DMS 273 (cell line): ENCODE measurements around the gene JAK2.
"Not testable (repeated sequence)": the region's sequence is repeated elsewhere in the genome, so short reads cannot be mapped to it uniquely, and the experiment has no call there.

Source experiments
- DNase-seq: peaks from one replicate; lab custom pipeline; 2025; ENCODE audit not compliant: unreplicated experiment; lab: John Stamatoyannopoulos, UW

Gene JAK2

DNA sequence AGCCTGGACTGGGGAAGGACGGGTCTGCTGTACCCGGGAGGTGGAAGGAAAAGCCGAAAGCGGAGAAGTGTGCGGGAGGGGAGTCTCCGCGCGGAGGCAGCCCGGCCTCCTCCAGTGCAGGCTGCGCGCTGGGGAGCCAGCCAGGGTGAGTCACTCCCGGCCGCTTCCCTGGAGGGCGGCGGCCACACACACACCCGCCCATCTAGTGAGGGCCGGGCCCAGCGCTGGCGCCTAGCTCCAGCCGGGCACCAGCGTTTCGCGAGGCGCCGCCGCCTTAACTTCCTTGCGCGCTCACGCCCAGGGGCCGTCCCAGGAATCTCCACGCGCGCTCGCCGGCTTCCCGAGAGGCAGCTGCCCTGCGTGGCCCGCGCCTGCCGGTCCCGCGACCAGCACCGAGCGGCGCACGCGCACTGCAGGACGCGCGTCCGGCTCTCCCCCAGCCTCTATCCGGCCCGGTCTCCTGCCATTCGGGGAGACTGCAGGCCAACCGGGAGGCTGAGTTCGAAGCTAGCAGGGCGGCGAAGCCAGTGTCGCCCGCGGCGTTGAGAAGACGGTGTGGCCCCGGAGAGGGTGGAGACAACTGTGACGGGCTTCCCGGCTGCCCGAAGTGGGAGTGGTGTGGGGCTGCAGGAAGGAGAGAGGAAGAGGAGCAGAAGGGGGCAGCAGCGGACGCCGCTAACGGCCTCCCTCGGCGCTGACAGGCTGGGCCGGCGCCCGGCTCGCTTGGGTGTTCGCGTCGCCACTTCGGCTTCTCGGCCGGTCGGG lies at the start of gene JAK2:
Gene JAK2, plus strand, starts transcription at position 652 of the 765 bp plus-strand sequence. CDS start 36,716 bp downstream, outside the sequence.
- peak; percentile 92 for DNase-seq

DNA sequence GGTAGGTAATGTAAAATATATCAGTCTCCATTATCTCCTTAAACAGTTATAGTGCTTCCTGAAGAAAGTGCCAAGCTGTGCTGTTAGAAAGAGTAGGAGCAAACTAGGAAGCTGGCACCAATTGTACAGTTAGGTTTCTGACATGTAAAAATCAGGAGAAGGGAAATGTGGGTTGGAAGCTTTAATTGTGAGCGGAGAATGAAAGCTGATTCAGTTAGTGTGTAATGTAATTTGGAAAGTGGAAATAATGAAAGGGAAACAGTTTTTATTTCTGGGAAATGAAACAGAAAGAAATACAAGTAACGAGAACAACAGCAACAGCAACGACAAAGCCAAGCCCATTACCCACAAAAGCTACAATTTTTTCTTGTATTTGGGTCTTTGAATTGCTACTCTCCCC lies 48.8 kb upstream of the JAK2 start:
- no peak for DNase-seq

DNA sequence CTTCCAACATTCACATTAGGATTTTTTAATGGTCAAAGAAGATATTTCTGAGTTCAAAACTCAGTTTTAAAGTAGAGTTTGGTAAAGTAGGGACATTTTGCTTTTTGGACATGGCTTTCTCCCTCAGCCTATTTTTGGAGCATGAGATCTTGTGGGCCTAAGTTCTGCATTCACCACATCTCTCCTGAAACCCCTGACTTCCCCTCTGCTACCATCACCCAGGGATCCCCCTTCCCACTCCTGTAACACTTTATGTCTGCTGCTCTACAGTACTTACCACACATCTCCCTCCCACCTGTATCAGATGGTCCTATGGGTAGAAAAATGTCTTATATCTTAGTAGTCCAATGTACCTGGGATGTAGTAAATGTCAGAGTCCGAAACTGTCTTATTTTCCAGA lies 48.2 kb upstream of the JAK2 start:
- DNase-seq: no peak

DNA sequence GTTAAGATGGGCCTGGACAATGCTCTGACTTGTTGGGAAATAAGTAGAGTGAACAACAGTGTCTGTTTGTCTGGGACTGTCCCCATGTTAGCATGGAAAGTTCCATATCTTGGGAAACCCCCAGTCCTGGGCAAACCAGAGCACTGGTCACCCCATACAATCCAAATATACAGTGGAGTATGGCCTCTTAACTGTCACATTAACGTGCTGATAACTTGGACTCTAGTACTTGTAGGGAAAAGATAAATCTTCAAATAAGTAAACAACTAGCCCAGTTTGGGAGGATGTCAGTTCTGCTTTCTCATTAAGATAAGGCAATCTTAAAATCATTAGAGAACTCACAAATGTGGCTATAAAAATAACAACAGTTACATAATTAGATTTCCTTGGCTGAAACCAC lies 47.6 kb upstream of the JAK2 start:
- DNase-seq: no peak

DNA sequence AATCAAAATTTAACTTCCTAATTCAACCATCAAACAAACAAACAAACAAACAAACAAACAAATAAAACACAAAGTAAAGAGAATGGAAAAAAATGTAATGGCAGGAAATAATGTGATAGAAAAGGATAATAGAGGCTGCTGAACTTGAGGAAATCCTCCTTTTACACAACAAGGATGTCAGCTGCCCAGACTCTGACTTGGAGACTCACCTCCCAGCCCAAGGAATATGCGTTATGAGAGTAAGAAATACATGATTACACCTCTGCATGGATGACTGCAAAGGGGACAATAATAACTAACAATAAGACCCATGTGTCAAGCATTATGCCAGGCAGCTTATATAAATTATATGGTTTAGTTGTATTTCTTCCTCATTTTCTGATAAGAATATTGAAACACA lies 46.6 kb upstream of the JAK2 start:
- no peak for DNase-seq

DNA sequence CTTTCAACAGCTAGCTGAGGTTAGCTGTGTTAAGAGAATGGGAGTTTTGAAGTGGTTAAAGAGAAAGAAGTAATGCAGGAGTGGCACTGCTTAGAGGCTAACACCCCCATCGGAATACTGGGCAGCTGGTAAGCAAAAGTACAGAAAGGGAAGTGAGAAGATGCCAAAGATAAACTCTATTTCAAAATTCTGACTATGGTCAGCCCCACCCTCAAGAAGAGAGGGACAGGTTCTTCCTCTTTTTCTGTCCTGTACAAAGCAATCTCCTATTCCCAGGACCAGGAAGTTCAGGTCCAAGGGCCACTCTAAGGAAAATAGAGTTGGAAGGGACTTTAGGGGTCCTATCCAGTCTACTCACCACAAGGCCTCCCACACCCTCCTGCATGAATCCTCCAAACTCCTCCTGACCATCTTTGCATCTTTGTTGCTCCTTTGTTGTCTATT lies 45.9 kb upstream of the JAK2 start:
- no peak for DNase-seq

DNA sequence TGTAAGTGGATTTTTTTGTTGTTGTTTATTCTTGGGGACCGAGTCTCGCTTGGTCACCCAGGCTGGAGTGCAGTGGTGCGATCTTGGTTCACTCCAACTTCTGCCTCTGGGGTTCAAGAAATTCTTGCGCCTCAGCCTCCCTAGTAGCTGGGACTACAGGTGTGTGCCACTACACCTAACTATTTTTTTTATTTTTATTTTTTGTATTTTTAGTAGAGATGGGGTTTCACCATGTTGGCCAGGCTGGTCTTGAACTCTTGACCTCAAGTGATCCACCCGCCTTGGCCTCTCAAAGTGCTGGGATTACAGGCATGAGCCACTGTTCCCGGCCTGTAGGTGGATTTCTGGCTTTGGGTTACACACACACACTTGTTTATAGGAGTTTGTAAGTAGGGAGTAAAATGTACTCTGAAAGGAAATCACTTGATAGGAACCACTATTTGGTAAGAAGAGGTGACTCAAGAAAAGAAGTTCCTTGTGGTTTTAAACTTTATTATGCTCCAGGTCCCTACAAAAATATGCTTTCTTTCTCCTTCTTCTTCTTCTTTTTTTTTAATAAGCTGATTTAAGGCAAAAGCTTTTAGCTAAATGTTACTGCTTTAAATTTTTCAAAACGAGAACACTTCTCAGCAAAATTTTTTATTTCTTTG lies 42.9 kb upstream of the JAK2 start:
- not testable (repeated sequence) for DNase-seq

DNA sequence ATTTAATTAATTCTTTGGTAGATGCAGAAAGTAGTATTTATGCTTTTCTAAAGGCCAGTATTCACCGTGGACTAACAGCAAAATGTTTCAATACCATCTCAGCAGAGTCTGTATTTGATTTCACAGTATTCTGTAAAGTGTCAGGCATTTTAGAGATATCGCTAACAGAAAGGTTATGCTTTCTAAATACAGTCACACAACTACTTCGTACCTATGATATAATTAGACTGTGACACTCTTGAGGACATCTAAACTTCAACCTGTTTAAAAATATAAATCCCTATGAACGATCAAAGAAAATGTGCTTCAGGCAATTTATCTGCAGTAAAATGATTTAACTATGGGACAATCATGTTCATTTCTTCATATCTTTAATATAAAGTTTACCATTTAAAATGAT lies 41.7 kb upstream of the JAK2 start:
- no peak for DNase-seq

DNA sequence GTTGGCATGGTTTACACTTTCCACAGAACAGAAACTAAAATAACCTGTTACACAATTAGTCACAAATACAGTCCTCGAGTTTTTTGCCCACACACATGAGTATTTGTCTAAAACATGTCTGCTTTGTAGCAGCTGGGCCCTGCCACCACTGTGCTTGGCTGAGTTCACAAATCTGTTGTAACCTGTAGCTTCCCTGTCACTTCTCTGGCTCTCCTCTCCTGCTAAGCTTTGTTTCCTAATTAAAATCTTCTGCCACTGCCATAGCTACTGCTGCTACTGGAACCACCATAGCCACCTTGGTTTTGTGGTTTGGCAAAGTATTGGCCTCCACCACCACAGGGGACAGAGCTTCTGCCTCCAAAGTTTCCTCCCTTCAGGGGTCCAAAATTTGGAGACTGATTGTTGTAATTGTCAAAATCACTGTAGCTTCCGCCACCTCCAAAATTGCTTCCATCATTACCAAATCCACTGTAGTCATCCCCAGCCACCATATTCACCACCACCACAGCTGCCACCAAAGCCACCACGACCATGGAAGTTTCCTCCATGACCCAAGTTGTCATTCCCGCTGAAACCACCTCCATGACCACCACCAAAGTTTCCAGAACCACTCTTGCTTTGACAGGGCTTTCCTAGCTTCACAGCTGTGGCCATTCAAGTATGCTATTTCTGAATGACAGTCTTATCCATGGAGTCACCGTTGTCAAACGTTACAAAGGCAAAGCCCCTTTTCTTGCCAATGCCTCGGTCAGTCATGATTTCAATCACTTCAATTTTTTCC lies 40.5 kb upstream of the JAK2 start:
- not testable (repeated sequence) for DNase-seq

DNA sequence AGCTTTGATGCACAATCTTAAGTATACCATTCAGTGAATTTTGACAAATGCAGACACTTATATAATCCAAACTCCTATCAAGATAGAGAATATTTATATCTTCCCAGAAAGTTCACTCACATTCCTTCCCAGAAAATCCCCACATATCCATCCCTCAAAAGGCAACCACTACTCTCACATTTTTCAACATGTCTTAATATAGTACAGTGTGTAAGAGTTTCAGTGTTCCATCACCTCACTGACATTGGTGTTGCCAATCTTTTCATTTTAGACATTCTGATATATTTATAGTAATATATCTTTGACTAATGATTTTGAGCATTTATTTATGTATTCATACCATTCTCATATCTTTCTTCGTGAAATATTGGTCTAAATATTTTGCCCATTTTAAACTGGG lies 38.1 kb upstream of the JAK2 start:
- no peak for DNase-seq

DNA sequence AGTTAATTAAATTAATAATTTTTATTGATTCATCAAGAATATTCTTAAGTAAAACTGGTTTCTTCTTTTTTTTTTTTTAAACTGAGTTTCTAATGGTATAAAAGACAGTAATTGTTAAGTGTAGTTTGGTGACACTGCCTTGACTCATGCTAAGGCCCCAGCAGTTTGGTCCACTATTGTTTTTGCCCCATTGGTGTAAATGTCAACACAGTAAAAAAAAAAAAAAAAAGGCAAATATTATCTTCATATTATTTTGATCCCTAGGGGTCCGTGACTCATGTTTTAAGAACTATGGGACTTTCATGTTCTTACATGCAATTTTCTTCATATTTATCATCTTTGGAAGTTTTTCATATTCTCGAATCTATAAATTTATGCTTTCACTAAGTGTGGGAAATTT lies 29.2 kb upstream of the JAK2 start:
- no peak for DNase-seq

DNA sequence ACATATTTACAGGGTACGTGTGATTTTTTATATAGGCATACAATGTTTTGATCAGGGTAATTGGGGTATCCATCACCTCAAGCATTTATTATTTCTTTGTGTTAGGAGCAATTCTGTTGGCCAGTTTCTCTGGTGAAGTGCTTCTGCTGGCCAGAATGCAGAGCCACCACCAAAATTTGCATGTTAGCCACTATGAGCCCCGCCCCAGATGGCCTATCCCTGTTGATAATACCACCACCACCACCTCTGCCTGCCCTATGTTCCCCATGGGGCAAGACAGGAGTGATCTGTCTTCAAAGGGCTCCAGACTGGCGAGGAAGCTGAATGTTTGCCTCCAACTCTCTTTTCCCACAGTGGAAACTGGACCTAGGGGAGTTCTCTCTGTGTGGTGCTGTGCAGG lies 26.0 kb upstream of the JAK2 start:
- no peak for DNase-seq

DNA sequence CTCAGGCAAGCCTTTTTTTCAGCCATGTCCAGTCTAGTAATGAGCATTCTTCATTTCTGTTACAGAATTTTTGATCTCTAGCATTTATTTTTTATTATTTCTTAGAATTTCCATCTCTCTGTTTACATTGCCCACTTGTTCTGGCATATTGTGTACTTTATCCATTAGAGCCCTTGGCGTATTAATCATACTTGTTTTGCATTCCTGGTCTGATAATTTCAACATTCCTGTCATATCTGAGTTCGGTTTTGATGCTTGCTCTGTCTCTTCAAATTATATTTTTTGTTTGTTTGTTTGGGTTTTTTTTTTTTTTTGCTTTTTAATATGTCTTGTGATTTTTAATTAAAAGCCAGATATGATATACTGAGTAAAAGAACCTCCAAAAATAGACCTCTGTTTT lies 23.0 kb upstream of the JAK2 start:
- no peak for DNase-seq

DNA sequence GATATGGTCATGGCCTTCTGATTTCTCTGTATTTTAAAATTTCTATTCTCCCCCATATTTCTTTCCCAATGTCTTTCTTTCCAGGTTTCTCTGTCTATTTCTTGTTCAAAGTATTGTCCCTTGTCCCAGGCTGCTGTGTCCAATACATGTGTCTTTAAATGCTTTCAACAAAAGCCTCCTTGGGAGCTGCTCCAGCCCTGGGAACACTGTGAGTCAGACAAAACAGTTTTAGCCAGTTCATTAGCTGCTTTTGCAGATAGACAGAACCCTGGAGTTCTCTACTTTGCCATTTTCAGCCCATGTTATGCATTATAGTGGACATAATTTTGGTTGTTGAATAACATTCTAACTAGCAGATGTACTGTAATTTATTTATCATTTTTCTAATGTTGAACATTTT lies 20.5 kb upstream of the JAK2 start:
- DNase-seq: no peak

DNA sequence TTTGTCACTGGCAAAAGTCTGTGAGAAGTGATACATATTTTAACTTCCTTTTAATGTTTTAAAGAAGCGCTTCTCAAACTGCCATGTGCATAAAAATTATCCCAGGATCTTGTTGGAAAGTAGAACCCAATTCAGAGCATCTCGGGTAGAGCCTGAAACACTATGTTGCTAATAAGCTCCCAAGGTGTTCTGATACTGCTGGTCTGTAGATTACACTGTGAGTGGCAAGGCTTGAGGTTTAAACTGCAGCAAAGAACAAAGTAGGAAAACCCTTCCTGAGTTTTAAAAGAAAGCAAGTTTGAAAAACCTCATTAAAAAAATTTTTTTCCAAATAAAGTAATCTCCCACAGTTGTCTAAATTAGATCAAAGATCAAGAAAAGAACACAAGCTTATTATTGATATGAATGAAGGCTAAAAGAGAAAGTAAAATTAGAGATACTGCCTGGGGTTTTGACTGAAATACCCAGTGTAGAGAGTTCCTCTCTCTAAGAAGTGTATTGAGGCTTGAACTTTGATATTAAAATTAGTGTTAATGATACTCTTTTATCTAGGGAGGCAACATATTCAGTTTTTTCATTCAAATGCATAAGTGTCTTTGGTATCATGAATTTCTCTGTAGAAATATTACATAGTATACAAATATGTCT lies 19.8 kb upstream of the JAK2 start:
- no peak for DNase-seq

DNA sequence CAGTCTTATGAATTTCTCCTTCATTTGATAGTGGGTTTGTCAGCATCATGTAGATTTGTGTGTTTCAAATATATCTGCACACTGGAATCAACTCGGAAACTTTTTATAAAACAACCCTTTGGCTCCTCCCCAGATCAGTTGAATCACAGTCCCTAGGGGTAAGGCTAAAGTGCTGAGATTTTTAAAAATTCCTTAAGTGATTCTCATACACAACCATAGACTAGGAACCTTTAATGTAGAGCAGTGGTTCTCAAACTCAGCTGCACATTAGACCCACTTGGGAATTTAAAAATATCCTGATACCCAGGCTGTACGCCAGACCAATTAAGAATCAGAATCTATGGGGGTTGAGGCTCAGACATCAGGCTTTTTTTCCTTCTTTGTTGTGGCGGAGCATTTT lies 17.5 kb upstream of the JAK2 start:
- DNase-seq: no peak

DNA sequence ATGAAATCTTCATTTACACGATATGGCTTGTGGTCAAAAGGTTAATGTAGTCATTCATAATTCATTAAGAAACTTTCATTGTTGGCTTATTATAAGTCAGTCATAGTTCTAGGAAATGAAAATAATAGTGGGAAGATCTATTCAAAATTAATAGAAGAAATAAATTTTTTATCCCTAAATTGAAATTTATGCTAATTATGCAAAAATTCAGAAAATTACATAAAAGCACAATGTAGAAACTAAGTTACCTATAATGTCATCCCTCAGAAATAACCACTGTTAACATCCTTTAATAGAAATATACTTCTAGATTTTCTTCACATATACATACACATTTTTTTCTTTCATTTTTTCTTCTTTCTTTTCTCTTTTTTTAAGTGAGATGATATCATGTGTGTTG lies 15.9 kb upstream of the JAK2 start:
- DNase-seq: no peak

DNA sequence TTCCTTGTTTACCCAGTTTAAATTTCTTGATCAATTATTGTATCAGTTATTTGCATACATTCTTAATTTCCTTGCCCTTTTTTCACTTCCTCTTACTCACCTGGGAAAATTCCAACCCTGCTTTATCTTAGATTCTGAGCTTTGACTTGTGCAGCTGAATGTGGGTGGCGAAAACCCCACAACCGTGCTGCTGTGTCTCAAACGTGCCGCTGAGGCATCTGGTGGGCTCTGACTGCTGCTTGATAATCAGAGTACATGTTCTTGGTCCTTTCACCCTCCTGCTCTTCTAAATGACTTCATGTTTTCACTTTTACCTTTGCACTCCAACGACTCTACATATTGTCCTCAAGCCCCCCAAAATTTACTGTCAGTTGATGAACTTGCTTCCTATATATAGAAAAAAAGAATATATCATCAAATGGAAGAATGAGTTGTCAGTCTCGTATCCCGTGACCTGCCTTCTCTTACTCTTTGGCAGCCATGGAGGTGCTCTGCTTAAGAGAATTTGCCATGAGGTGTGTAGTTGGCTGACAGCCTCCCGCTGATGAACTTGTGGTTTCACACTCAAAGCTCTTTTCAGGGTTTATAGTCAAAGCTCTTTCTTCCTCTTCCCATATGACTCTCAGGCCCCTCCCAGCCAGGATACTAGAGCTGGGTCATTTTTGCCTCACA lies 14.0 kb upstream of the JAK2 start:
- DNase-seq: no peak

DNA sequence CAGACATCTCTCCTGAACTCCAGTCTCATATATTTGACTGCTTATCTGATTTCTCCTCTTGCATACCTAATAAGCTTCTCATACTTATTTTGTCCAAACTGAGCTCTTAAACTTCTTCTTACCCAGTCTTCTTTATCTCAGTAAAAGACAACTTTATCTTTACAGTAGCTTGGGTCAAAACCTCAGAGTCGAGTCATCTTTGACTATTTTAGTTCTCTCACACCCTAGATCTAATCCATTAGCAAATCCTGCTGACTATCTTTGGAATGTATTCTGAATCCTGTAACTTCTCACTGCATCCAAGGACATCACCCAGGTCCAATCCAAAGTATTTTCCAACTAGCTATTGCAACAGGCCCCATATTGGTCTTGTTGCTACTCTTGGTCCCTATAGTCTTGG lies 11.8 kb upstream of the JAK2 start:
- no peak for DNase-seq

DNA sequence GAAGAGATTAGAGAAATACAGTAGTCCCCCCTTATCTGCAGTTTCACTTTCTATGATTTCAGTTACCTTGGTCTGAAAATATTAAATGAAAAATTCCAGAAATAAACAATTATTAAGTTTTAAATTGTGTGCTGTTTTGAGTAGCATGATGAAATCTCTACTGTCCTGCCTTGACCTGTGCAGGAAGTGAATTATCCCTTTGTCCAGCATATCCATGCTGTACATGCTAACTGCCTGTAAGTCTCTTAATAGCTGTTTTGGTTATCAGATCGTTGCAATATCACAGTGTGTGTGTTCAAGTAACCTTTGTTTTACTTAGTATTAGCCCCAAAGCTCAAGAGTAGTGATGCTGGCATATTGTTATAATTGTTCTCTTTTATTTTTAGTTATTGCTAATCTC lies 11.2 kb upstream of the JAK2 start:
- no peak for DNase-seq

DNA sequence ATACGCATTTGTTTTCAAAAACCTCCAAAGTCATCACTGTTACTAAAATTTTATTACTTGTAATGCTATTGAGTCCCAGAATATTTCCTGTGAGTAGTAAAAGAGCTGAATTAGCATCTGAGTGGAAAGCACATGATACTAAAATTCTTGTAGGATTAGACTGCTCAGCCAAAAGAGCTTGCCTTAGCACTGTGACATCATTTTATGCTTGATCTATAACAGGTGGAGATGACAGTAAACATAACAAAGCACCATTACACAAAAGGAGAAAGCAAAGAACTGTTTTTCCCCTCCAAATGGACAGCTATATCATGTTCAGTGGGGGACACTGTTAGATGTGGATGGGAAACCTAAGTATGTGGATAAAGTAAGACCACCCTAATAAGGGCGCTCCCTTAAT lies 5.8 kb upstream of the JAK2 start:
- DNase-seq: no peak
